DND-41 (cell line): ENCODE data around the gene RMND5A.

ENCODE experiments used
- ATAC-seq: fragments of 200-7000 bp; cut with Tn5 transposase; 3 replicates; pipeline ENCODE4 v1.9.1; 2021; ENCODE audit warnings: low read depth; ENCODE audit not compliant: insufficient read depth
- DNase-seq: peaks from one replicate; pipeline ENCODE4 v3.0.0-alpha.2; 2020
- H2AFZ ChIP-seq: 2 replicates; pipeline ENCODE4 v1.6.0; 2012; ENCODE audit warnings: low read depth, low read length
- H3K27ac ChIP-seq: 2 replicates; pipeline ENCODE4 v1.5.1; 2012; ENCODE audit warnings: low read length, inconsistent platforms
- H3K27me3 ChIP-seq: fragments of 200-600 bp; sonication (generic); 2 replicates; pipeline ENCODE4 v1.6.0; 2012; ENCODE audit warnings: low read length, mild to moderate bottlenecking, inconsistent platforms; ENCODE audit not compliant: insufficient read depth, poor library complexity
- H3K36me3 ChIP-seq: 2 replicates; pipeline ENCODE4 v1.5.1; 2012; ENCODE audit warnings: low read length, inconsistent platforms; ENCODE audit not compliant: insufficient read depth
- H3K4me1 ChIP-seq: 2 replicates; pipeline ENCODE4 v1.5.1; 2012; ENCODE audit warnings: mild to moderate bottlenecking, low read length; ENCODE audit not compliant: insufficient read depth
- H3K4me2 ChIP-seq: 2 replicates; pipeline ENCODE4 v1.6.0; 2012; ENCODE audit warnings: mild to moderate bottlenecking, moderate library complexity, low read length, inconsistent platforms; ENCODE audit not compliant: insufficient read depth
- H3K4me3 ChIP-seq, 2 experiments: fragments of 200-600 bp in 1 of 2; shearing (Covaris generic) in 1 of 2; 2 replicates each; pipeline ENCODE4 v1.5.1; 2012 to 2016; ENCODE audit warnings: inconsistent platforms in 2 of 2, low read length in 2 of 2, mild to moderate bottlenecking in 2 of 2, low read depth in 1 of 2, moderate library complexity in 1 of 2
- H3K79me2 ChIP-seq: 2 replicates; pipeline ENCODE4 v1.6.0; 2012; ENCODE audit warnings: low read length, inconsistent platforms; ENCODE audit not compliant: insufficient read depth
- H3K9ac ChIP-seq: 2 replicates; pipeline ENCODE4 v1.6.0; 2012; ENCODE audit warnings: low read depth, mild to moderate bottlenecking, inconsistent platforms, low read length, moderate library complexity
- H3K9me3 ChIP-seq: 2 replicates; pipeline ENCODE4 v1.5.1; 2012; ENCODE audit warnings: low read length, moderate library complexity, mild to moderate bottlenecking, inconsistent platforms; ENCODE audit not compliant: insufficient read depth, severe bottlenecking
- H4K20me1 ChIP-seq: 2 replicates; pipeline ENCODE4 v1.6.0; 2012; ENCODE audit warnings: low read length; ENCODE audit not compliant: insufficient read depth
- CTCF ChIP-seq: IDR thresholded peaks from 2 replicates; pipeline ENCODE4 v1.5.1; 2012; ENCODE audit warnings: borderline replicate concordance, low read length, moderate library complexity, mild to moderate bottlenecking; ENCODE audit not compliant: poor library complexity, severe bottlenecking; ENCODE audit errors: extremely low read depth
- EZH2 ChIP-seq: IDR thresholded peaks from 3 replicates; pipeline ENCODE4 v1.6.1; 2012; ENCODE audit warnings: borderline replicate concordance, low read depth, mild to moderate bottlenecking, moderate library complexity, low read length, inconsistent platforms; ENCODE audit not compliant: severe bottlenecking

Gene RMND5A

GRCh38 chr2:86818957-86819356, 98.9 kb downstream of the RMND5A start:
- no peak overlapping the region for H3K9ac ChIP-seq
- no peak overlapping the region for H2AFZ ChIP-seq
- TF ChIP-seq EZH2 (no peak), CTCF (no peak)
- H4K20me1 ChIP-seq: no peaks in the 10 kb centered on the region
- no peaks in the 10 kb centered on the region for H3K79me2 ChIP-seq
- ATAC-seq (peak; percentile 60), DNase-seq (no peak)
- H3K4me2 ChIP-seq: no peak overlapping the region
- peaks cover 50% of the 10 kb centered on the region for H3K4me1 ChIP-seq
- no peak overlapping the region for H3K27ac ChIP-seq
- H3K9me3 ChIP-seq: no peaks in the 10 kb centered on the region
- no peak overlapping the region for H3K4me3 ChIP-seq
- no peaks in the 10 kb centered on the region for H3K36me3 ChIP-seq
- H3K27me3 ChIP-seq: no peaks in the 10 kb centered on the region

GRCh38 chr2:86821306-86821705, 101.2 kb downstream of the RMND5A start:
- Histone ChIP-seq H3K9ac (no peak overlapping the region), H3K36me3 (no peaks in the 10 kb centered on the region), H4K20me1 (no peaks in the 10 kb centered on the region), H3K79me2 (no peaks in the 10 kb centered on the region), H3K4me1 (peaks cover 55% of the 10 kb centered on the region), H3K27me3 (no peaks in the 10 kb centered on the region), H3K9me3 (no peaks in the 10 kb centered on the region), H2AFZ (no peak overlapping the region), H3K4me2 (no peak overlapping the region), H3K4me3 (no peak overlapping the region), H3K27ac (no peak overlapping the region)
- DNase-seq (no peak), ATAC-seq (no peak)
- TF ChIP-seq EZH2 (no peak), CTCF (no peak)

- H3K9me3 ChIP-seq: no peaks in the 10 kb centered on the region
- H3K79me2 ChIP-seq: no peaks in the 10 kb centered on the region
- H3K9ac ChIP-seq: no peak overlapping the region
- H4K20me1 ChIP-seq: no peaks in the 10 kb centered on the region
- no peak overlapping the region for H3K4me2 ChIP-seq
- no peak overlapping the region for H3K4me3 ChIP-seq
- DNase-seq: no peak
- peaks cover 60% of the 10 kb centered on the region for H3K4me1 ChIP-seq
- no peak for ATAC-seq
- no peak overlapping the region for H2AFZ ChIP-seq
- H3K27ac ChIP-seq: no peak overlapping the region
- no peaks in the 10 kb centered on the region for H3K27me3 ChIP-seq
- TF ChIP-seq CTCF: no peak
- TF ChIP-seq EZH2: no peak
- no peaks in the 10 kb centered on the region for H3K36me3 ChIP-seq
Measured at GRCh38 chr2:86821842-86822241, 101.8 kb downstream of the RMND5A start.

- no peak overlapping the region for H3K4me2 ChIP-seq
- TF ChIP-seq CTCF (no peak), EZH2 (no peak)
- no peak overlapping the region for H2AFZ ChIP-seq
- no peak for DNase-seq
- H3K79me2 ChIP-seq: no peaks in the 10 kb centered on the region
- H3K4me3 ChIP-seq: no peak overlapping the region
- H3K27me3 ChIP-seq: no peaks in the 10 kb centered on the region
- no peaks in the 10 kb centered on the region for H4K20me1 ChIP-seq
- H3K9me3 ChIP-seq: no peaks in the 10 kb centered on the region
- no peak for ATAC-seq
- no peaks in the 10 kb centered on the region for H3K36me3 ChIP-seq
- H3K9ac ChIP-seq: no peak overlapping the region
- no peak overlapping the region; the same call in 1 of the 2 replicates for H3K27ac ChIP-seq
- peaks cover 70% of the 10 kb centered on the region for H3K4me1 ChIP-seq
Measured at GRCh38 chr2:86822668-86823345, 102.7 kb downstream of the RMND5A start.
